CD4-positive, alpha-beta T cell treated with Interleukin-6 at 100 ng/mL for 8 hours (primary cell): ENCODE measurements around the gene TMEM95.

ENCODE experiments used
- DNase-seq: peaks from one replicate; pipeline ENCODE4 v3.0.0-alpha.2; 2020; ENCODE audit warnings: mixed read lengths, low spot score

TMEM95 gene

GRCh38 chr17:7379134-7379533 is 24.2 kb downstream of the TMEM95 start:
- no peak for DNase-seq

GRCh38 chr17:7380321-7380720 is 25.4 kb downstream of the TMEM95 start:
- no peak for DNase-seq

DNA sequence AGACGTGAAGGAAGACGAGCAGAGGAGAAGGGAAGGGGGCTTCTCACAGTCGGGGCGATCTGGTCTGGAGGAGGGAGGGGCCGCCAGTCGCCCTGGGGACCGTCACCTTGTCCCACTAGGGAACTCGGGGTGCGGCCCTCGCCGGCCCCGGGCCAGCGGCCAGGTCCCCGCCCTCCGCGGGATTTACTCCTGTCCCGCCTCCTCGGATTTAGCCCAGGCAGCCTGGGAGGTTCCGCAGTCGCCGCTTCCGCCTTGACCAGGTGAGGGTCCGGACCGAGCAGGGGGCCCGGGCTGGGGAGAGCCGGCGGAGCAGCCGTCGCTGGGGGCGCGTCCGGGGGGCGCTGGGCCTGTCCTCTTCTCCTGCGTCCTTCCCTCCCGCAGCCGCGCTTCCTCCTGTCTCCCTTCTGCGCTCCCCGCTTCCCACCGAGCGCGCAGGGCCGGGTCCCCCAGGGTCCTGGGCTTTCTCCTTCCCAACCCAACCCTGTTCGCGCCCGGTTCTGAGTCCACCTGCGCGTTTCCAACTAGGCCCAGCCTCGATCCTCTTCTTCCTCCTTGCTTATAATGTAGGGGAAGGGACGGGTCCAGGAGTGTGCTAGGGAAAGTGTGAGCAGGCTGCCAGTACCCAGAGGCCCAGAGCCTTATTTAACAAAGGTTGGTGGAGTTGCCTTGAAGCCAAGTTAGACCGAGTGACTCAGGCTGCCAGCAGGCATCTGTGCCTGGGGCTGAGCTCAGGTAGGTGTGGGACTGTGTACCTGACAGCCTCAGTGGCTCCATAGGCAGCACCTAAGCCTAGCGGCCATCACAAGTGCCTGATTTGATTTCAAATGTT is 26.1 kb downstream of the TMEM95 start, which contains the start of gene TNK1:
Gene TNK1, plus strand, starts transcription at position 235 of the 829 bp plus-strand sequence. CDS start 1,838 bp downstream, outside the sequence.
- DNase-seq: no peak

- DNase-seq: no peak
These were observed 27.9 kb downstream of the TMEM95 start for GRCh38 chr17:7382901-7383300.

DNA sequence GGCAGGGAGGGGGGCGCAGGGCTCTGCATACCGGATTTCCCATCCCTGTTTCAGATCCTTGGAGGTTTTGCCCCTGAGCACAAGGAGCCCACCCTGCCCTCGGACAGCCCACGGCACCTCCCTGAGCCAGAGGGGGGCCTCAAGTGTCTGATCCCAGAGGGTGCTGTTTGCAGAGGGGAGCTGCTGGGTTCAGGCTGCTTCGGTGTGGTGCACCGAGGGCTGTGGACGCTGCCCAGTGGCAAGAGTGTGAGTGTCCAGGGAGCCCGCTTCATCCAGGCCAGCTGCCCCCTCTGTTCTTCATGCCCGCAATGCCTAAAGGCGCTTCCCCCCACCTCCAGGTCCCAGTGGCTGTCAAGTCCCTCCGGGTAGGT is 28.4 kb downstream of the TMEM95 start:
- no peak for DNase-seq

DNA sequence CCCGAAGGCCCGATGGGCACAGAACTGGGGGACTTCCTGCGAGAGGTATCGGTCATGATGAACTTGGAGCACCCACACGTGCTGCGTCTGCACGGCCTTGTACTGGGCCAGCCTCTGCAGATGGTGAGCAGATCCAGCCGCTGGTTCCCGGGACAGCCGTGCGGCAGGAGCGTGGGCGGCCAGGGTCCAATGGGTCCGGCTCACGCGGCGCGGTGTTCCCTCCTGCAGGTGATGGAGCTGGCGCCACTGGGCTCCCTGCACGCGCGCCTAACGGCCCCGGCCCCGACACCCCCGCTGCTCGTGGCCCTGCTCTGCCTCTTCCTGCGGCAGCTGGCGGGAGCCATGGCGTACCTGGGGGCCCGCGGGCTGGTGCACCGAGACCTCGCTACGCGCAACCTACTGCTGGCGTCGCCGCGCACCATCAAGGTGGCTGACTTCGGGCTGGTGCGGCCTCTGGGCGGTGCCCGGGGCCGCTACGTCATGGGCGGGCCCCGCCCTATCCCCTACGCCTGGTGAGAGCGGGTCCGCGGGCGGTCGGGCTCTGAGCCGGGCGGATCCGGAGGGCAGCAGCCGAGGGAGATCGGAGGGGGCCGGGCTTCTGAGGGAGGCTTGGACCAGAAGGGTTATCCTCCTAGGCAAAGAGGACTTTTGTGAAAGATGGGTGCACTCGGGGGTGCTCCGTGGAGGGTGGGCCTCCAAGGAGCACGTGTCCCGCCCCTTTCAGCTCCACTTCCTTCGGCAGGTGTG is 29.0 kb downstream of the TMEM95 start:
- peak; percentile 80 for DNase-seq

DNA sequence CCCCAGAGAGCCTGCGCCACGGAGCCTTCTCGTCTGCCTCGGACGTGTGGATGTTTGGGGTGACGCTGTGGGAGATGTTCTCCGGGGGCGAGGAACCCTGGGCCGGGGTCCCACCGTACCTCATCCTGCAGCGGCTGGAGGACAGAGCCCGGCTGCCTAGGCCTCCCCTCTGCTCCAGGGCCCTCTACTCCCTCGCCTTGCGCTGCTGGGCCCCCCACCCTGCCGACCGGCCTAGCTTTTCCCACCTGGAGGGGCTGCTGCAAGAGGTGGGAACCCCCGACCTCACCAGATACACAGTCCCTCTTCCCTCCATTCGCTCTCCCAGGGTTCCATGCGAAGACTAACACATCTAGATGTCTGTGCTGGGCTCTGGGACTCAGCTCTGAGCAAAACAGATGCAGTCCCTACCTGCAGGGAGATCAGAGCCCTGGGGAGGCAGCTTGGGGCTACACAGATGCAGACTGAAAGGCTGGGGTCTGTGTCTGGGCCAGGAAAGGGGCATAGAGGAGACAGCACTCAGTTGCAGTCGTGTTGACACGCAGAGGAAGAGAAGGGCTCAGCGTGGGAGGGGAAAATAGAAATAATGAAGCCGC is 29.6 kb downstream of the TMEM95 start:
- no peak for DNase-seq

GRCh38 chr17:7388856-7389255 is 33.9 kb downstream of the TMEM95 start:
- no peak for DNase-seq

DNA sequence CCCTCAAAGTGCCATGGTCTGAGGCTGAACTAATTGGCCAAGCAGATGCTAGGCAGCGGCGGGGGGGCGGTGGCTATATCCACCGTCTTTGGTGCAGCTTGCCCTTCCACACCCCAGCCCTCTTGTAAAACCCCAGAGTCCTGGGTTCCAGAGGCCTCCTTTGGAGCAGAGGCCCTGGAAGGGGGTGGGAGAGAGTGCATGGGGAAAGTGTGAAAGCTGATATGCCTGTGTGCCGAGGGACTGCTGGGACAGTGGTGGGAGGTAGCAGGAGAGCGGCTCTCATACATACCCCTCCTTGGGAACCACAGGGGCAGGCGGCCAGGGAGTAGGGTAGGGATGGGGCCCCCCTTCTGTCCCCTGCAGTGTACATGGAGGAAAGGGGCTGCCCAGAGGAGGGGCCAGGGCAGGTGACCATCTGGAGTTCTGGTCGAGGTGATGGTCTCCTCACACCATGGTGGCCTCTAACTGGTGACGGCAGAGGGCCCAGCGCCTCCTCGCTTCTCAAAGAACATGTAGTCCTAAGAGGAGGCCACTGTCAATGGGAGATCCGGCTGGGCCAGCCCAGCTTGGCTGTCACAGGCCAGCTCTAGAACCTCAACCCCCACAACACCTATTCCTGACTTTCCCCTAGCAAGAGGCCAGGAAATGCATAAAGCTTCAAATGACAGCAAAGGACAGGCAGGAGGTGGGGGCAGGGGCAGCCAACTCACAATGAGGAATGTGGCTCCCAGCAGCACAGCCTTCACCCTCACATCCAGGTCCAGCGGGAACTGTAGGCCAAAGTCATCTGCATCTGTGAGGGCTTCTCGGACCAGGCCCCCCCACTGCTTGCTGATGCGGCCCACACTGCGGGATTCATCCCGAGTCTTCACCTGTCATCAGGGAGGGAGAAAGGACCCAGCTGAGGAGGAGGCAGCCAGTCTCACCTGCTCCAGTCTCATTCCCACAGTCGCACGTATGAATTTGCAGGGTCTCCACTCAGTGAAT is 35.3 kb downstream of the TMEM95 start:
- DNase-seq: no peak

DNA sequence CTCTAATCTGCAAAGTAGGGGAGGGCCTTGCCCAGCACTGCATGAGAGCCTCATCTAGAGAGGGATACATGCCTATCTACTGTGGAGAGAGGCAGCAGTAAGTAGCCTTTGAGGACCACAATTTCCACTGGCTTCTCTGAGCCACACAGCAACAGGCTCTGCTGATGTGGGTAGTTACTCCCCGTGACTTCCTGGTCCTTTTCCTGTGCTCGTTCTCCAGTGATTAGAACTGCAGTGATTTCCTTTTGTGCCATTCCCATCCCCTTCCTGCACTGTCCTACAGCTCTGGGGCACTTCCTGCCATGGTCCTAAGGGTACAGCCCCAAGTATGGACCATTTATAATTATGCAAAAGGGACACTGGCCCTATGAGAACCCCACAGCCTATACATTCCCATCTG is 36.4 kb downstream of the TMEM95 start:
- no peak for DNase-seq

- DNase-seq: no peak
These were observed 38.0 kb downstream of the TMEM95 start for GRCh38 chr17:7392696-7393612.

DNA sequence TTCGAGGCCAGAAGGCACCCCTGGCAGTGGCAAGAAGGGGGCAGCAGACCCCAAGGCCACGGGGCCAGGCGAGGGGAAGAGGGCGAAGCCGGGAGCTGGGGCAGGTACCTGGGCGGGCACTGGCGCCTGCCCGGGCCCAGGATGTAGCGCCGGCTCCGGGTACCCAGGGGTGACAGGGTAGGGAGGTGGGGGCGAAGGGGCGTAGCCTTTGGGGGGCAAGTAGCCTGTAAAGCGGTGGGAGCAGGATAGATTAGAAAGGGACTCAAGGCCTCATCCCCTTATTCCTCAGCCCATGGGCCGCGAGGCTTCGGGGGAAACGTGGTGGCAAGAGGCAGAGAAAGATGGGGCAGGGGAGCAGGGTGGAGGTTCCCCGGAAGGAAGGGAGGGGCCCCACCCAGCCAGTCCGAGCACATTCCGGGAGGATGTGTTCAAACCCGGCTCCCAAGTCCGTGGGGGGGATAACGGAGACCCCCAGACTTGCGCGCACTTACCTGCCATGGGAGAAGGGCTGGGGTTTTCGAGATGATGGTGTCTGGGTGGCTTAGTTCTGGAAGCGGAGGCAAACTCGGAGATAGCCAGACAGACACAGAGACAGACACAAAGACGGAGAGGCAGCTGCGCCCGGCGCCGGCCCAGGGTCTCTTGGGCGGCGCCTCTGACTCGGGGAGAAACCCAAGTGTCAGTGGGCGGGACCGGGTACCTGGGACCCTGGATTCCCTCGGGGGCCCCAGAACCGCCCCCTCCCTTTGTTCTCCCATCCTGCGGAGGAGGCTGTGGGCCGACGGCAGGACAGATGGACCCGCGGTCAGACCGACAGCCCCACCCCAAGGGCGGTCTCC is 38.9 kb downstream of the TMEM95 start:
- peak; percentile 59 for DNase-seq

- peak; percentile 76 for DNase-seq
These were observed 39.7 kb downstream of the TMEM95 start, which contains the start of gene PLSCR3 for GRCh38 chr17:7394452-7395191. Gene PLSCR3, minus strand, starts transcription at chr17:7394525. Its CDS starts 415 bp downstream, at chr17:7394110.

DNA sequence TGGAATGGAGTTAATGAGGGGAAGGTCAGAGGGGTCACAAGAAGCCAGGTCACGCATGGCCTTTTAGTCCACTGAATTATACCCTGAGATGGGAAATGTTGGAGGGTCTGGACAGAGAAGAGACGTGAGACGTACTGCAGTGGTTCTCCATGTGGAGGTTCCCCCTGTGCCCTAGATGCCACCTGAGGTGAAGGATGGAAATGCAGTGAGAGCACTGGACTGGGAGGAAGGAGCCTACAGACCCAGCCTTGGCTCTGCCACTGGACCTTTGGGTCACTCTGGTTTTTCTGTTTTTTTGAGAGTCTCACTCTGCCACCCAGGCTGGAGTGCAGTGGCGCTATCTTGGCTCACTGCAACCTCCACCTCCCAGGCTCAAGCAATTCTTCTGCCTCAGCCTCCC is 41.2 kb downstream of the TMEM95 start:
- no peak for DNase-seq

- DNase-seq: no peak
These were observed 43.7 kb downstream of the TMEM95 start for GRCh38 chr17:7398612-7399011.

- DNase-seq: no peak
These were observed 48.2 kb downstream of the TMEM95 start for GRCh38 chr17:7403043-7403726.

- DNase-seq: no peak
These were observed 48.7 kb downstream of the TMEM95 start for GRCh38 chr17:7403727-7403976.

- DNase-seq: peak; percentile 97
These were observed 49.2 kb downstream of the TMEM95 start, which contains the start of gene TMEM256 for GRCh38 chr17:7403977-7404736. Gene TMEM256, minus strand, starts transcription at chr17:7404097. Its CDS starts 13 bp downstream, at chr17:7404084.
